AG04449 (cell line): Measurements from ENCODE around the gene OR6Q1.

Experiments
- CTCF ChIA-PET: fragments of 350-600 bp; formaldehyde crosslinking; extraction: SDS; loops from one replicate; lab custom pipeline; 2021; ENCODE audit warnings: antibody characterized with exemption; lab: Yijun Ruan, JAX
- POLR2A ChIA-PET: fragments of 400-600, 350-600 bp; formaldehyde crosslinking; extraction: SDS; loops from one replicate; lab custom pipeline; 2020; ENCODE audit warnings: antibody characterized with exemption, inconsistent platforms; lab: Yijun Ruan, JAX
- DNase-seq: peaks from one replicate; pipeline ENCODE4 v3.0.0-alpha.2; 2010; ENCODE audit warnings: low read depth, low spot score
- H3K4me3 ChIP-seq: 2 replicates; pipeline ENCODE4 v1.5.1; 2011; ENCODE audit warnings: low read depth, mild to moderate bottlenecking, control low read depth, low read length
- TF ChIP-seq, protein P1 (sequence below): IDR thresholded peaks from one replicate; pipeline ENCODE4 v1.5.1; 2011; ENCODE audit warnings: mild to moderate bottlenecking, moderate library complexity, low read length, control low read depth, inconsistent platforms; ENCODE audit not compliant: insufficient read depth; ENCODE audit errors: missing control alignments

Gene OR6Q1

DNA sequence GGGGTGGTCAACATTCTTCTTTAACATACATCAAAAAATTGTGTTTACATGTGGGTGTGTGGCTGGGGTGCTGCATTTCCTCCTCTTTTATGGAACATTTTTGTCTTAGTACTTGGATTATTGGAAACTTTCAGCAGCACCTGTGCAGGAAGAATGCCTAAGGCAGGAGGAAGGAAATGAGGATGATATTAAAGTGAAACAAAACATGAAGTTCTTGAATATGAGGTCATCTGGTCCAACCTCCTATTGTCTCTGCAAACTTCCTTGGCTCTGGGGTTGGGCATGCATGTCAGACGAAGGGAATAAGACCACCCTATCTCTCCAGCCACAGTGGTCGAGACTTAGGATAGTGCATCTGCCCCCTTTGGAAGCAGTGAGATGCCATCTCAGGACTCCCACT, 27.7 kb upstream of the OR6Q1 start:
- CTCF ChIA-PET = no interaction called here
- TF ChIP-seq, protein P1, sequence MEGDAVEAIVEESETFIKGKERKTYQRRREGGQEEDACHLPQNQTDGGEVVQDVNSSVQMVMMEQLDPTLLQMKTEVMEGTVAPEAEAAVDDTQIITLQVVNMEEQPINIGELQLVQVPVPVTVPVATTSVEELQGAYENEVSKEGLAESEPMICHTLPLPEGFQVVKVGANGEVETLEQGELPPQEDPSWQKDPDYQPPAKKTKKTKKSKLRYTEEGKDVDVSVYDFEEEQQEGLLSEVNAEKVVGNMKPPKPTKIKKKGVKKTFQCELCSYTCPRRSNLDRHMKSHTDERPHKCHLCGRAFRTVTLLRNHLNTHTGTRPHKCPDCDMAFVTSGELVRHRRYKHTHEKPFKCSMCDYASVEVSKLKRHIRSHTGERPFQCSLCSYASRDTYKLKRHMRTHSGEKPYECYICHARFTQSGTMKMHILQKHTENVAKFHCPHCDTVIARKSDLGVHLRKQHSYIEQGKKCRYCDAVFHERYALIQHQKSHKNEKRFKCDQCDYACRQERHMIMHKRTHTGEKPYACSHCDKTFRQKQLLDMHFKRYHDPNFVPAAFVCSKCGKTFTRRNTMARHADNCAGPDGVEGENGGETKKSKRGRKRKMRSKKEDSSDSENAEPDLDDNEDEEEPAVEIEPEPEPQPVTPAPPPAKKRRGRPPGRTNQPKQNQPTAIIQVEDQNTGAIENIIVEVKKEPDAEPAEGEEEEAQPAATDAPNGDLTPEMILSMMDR = no peak
- no peak for DNase-seq
- no peak overlapping the region for H3K4me3 ChIP-seq
- POLR2A ChIA-PET = no interaction called here

DNA sequence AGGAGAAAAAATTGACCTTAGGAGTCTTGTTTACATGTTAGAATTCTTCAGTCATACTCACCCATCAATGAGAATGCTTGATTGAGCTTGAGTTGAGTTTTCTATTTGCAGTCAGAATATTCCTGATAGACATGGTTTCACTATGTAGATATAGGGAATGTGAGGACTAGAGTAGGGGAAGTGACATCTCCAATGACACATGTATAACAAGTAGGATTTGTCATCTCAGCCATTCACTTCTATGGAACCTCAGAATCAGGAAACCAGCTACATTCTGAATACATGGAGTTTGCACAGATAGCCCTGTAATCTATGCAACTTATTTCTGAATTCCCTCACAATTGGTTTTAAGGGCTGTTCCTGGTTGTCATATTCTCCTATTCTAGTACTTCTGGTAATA, 27.2 kb upstream of the OR6Q1 start:
- ChIA-PET POLR2A (no interaction called here), CTCF (no interaction called here)
- TF ChIP-seq, protein P1 = no peak
- H3K4me3 ChIP-seq = no peak overlapping the region
- no peak for DNase-seq

DNA sequence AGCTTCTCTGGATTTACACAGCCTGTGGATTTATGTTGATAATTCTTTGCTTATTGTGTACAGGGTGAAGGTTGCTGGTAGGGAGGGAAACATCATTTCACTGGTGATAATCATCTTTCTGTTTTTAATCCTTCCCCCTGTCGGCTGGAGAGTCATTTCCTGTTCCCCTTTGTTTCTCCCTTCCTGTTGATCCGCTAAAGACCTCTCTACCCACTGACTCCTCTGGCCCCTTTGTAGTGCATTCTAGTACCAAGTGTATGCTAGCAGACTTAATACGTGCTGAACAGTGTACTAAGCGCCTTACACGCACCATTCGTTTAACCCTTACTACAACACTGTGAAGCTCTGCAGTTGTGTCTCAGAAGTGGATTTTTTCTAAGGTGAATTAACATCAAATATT, 26.1 kb upstream of the OR6Q1 start:
- ChIA-PET POLR2A (no interaction called here), CTCF (no interaction called here)
- no peak overlapping the region for H3K4me3 ChIP-seq
- DNase-seq = no peak
- TF ChIP-seq, protein P1 = no peak

DNA sequence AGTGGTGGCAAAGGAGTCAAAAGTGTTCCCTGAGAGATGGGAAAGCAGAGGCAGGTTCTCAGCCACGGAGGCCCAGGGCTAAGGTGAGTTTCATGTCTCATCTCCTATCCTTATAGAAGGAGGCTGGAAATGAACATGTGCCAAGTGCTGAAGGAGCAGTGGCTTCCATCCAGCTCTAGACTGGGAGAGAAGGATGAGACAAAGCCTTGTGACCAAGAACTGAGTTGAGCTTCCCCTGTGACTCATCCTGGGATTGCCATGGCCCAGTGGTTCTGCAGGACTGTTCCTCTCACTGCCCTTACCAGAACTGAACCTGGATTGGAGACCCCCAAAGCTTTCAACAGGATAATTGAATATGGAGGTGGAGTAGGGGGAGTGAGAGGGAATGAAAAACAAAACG, 23.8 kb upstream of the OR6Q1 start:
- CTCF ChIA-PET = no interaction called here
- H3K4me3 ChIP-seq = no peak overlapping the region
- POLR2A ChIA-PET = no interaction called here
- DNase-seq = no peak
- TF ChIP-seq, protein P1 = no peak

DNA sequence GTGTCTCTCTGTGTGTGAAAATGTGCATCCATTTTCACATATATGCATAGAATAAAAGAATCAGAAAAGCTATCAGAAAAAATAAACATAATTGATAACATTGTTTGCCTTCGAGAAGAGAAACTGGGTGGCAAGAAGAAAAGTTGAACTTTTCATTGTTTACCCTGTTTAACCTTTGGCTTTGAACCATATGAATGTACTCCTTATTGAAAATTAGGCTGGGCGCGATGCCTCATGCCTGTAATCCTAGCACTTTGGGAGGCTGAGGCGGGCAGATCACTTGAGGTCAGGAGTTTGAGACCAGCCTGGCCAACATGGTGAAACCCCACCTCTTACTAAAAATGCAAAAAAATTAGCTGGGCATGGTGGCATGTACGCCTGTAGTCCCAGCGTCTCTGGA, 19.0 kb upstream of the OR6Q1 start:
- POLR2A ChIA-PET = no interaction called here
- DNase-seq = no peak

DNA sequence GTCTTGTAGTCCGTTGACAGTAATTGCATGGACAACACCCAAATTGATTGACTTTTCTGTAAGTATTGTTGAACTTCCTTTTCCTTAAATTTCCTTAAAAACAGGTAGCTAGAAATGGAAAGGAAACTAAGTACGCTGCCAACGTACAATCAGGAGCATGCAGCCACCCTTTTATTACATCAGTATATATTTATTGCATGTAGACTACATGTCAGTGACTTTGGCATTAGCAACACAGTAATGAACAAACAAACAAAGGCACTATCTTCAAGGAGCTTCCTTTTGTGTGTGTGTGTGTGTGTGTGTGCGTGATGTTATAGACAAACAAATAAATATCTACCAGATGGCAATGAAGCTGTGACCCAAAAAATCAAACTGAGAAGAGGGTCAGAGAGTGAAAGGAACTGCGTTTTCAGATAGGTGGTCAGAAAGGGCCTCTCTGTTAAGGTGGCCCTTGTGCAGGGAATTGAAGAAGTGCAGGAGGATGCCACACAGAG, 7.3 kb upstream of the OR6Q1 start, which contains the start of gene OR9Q1:
Gene OR9Q1 (plus strand): TSS at position 447 of the 497 bp plus-strand sequence. CDS start 155,564 bp downstream, outside the sequence.
- TF ChIP-seq, protein P1 = no peak
- H3K4me3 ChIP-seq = no peak within 1 kb of the TSS
- DNase-seq = no peak
- CTCF ChIA-PET = no interaction called here
- POLR2A ChIA-PET = no interaction called here

More for the DNA sequence above, 19.0 kb upstream of the OR6Q1 start:
- CTCF ChIA-PET = no interaction called here
- H3K4me3 ChIP-seq = no peak overlapping the region
- TF ChIP-seq, protein P1 = no peak
